ENCODE measurements around the gene USP7.
"Not testable (repeated sequence)": the region's sequence is repeated elsewhere in the genome, so short reads cannot be mapped to it uniquely, and the experiment has no call there.

The USP7 gene

GRCh38 chr16:8972843-8973586 is 9.3 kb upstream of the USP7 start:
- no peak for DNase-seq (ENCODE audit: low read depth in 1 of 2, low spot score in 1 of 2)

DNA sequence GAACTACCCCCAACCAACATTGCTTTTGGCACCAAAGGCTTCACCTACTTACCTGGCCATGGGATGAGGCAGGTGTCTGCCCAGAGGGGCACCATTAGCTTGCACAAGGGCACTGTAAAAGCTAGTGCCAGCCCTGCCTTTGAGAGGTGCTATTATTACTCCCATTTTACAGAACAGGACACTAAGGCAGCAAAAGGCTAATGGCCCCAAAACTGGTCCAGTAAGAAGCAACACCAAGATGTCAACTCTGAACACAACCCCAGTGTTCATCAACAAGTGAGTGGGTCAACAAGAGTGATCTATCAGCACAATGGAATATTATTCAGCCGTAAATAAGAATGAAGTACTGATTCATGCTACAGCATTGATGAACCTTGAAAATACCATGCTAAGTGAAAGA is 7.7 kb upstream of the USP7 start:
- DNase-seq (ENCODE audit: low read depth in 1 of 2, low spot score in 1 of 2): no peak

GRCh38 chr16:8969202-8969897 is 5.6 kb upstream of the USP7 start:
- not testable (repeated sequence) for DNase-seq (ENCODE audit: low read depth in 1 of 2, low spot score in 1 of 2)

GRCh38 chr16:8968054-8968453 is 4.3 kb upstream of the USP7 start:
- not testable (repeated sequence) for DNase-seq (ENCODE audit: low read depth in 1 of 2, low spot score in 1 of 2)

GRCh38 chr16:8967132-8967821 is 3.6 kb upstream of the USP7 start:
- DNase-seq (ENCODE audit: low read depth in 1 of 2, low spot score in 1 of 2): no peak

GRCh38 chr16:8966817-8967131 is 3.1 kb upstream of the USP7 start:
- DNase-seq (ENCODE audit: low read depth in 1 of 2, low spot score in 1 of 2): no peak

DNA sequence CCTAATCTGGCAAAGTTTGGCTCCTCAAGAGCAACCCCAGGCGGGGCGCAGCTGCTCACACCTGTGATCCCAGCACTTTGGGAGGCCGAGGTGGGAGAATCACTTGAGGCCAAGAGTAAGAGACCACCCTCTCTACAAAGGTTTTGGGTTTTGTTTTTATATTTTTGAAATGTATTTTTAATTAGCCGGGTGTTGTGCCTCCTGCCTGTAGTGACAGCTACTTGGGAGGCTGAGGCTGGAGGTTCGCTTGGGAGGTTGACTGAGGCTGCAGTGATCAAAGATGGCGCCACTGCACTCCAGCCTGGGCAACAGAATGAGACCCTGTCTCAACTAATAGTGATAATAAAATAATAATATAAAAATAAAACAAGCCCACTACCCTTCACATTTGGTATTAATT is 756 bp upstream of the USP7 start:
- DNase-seq (ENCODE audit: low read depth in 1 of 2, low spot score in 1 of 2): no peak

GRCh38 chr16:8963010-8963820 is 491 bp downstream of the USP7 start:
- no peak for DNase-seq (ENCODE audit: low read depth in 1 of 2, low spot score in 1 of 2)

GRCh38 chr16:8962393-8963009 is 1.2 kb downstream of the USP7 start:
- DNase-seq (ENCODE audit: low read depth in 1 of 2, low spot score in 1 of 2): peak; percentile 14 to 21

GRCh38 chr16:8961811-8962390 is 1.8 kb downstream of the USP7 start:
- no peak for DNase-seq (ENCODE audit: low read depth in 1 of 2, low spot score in 1 of 2)

GRCh38 chr16:8960788-8961109 is 3.0 kb downstream of the USP7 start:
- no peak for DNase-seq (ENCODE audit: low read depth in 1 of 2, low spot score in 1 of 2)

DNA sequence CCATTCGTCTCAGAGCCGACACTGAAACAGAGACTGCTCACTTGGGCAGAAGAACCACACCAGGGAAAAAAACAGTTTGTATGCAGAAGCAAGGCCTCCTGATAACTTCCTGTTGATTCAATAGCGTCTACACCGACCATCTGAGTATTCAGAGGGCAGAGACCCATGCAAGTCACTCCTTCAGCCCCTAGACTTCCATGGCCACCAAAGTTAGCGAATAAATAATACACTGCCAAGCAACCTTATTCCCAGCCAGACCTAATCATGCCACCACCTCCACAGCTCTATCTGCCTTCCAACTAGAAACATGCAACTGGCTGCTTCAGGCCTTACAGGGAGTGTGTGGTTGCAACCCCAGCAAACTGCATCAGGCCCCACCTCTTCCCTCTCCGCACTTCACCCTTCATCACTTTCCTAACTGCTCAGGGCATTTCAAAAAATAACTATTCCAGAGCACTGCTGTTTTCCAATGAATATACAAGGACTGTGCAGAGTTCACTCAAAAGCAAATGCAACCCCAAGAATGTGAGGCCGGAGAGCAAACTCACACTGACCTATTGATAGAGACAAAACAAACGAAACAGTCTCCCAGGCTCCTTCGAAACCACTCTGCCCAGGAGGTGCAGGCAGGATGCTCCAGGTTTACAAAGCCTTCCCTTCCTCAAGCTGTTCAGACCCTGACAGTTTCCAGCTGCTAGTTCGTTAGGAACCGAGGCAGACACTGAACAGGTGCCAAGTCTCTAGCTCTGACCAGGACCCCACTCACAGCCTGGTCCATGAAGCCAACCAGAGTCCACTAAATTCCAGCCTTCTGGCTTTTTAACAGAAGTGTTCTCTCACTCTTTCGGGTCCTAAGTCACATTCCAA is 3.6 kb downstream of the USP7 start:
- no peak for DNase-seq (ENCODE audit: low read depth in 1 of 2, low spot score in 1 of 2)

DNA sequence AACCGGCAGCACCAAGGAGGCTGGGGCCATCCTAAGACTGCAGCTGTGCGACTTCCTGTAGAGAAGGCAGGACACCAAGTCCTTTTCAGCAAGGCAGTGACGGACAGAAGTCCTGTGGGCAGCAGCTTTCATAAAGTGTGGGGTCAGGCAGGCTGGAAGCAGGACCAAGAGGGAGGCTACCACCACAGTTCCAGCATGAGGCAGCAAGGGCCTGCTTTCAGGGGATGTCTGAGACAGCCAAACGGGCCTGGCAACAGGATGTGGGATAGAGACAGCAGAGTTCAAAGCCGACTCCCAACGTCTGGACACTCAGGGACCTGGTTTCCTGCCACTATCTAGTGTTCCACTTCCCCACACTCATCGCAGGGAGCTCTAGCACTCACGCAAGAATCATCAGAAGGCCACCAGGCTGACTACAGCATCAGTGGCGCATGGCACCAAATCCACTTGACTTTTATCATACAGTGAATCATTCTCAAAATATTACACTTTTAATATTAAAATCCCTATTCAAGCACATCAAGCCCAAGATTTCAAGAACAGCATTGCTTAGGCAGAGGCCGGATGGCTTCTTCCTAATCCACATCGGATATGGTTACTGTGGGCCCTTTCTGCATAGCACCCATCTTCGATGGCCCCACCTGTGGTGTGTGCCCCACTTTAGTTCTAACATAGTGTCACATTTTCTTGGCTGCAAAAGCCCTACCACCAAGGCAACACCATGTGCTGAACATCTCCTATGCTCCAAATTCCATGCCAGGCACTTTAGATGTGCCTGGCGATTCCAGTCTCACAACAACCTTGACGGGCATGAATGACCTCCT is 5.2 kb downstream of the USP7 start:
- no peak for DNase-seq (ENCODE audit: low read depth in 1 of 2, low spot score in 1 of 2)

DNA sequence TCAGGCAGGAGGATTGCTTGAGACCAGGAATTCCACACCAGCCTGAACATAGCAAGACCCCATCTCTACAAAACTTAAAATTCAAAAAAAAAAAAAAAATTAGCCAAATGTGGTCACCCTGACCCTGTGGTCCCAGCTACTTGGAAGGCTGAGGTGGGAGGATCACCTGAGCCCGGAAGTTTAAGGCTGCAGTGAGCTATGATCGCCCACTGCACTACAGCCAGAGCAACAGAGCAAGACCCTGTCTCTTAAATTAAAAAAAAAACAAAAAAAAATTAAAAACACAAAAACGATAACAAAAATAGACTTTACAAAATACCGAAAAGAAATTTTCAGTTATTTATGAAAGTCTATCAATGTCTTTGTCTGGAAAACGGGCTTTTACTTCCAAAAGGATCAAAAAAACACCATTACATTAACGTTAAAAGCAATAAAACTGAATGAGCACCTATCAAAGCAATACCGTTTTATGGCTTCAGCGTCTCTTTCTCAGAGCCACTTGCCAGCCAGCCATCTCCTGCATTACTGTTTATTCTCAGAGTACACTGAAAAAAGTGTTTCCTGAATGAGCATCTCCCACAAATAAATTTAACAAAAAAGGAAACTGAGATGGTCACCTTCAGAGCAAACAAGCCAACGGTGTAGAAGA is 6.1 kb downstream of the USP7 start:
- no peak for DNase-seq (ENCODE audit: low read depth in 1 of 2, low spot score in 1 of 2)

DNA sequence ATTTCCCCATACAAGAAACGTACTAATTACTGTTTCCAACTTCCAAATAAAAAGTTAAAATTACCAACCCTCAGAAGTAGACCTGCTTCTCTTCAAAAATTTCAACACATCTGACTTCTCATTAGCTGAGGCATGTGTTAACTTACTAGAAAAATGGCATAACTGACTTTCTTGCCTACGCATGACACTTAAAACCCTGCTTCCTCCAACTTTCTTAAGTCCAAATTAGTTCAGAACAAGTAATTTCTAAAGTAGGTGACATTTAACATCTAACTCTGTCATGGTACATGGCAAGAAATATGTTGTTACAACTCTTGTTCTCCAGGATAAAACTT is 6.7 kb downstream of the USP7 start:
- DNase-seq (ENCODE audit: low read depth in 1 of 2, low spot score in 1 of 2): no peak

DNA sequence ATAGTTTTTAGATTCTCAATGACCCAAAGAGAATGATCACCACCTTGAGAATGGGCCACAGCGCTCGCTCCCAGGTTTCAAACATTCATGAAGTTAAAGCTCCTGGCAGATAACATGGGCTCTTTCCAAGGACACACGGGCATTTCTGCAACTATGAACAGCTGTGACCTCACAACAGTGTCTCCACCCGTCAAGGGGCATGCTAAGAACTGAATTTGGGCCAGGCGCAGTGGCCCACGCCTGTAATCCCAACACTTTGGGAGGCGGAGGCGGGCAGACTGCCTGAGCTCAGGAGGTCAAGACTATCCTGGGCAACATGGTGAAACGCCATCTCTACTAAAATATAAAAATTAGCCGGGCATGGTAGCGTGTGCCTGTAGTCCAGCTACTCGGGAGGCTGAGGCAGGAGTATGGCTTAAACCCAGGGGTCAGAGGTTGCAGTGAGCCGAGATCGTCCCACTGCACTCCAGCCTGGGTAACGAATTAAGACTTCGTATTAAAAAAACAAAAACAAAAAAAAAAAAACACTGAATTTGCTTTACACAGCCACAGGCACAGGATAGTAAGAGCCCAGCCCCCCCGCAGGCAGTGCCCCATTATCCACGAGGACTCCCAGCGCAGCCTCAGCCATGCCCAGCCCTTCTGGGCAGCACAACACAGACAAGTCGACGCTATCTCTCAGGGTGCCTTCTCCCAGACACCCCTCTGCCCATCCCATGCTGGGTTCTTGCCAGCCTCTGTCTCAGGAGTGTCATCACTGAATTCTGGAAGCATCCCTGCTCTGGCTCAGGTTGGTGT is 7.2 kb downstream of the USP7 start:
- DNase-seq (ENCODE audit: low read depth in 1 of 2, low spot score in 1 of 2): no peak

GRCh38 chr16:8955828-8956227 is 7.9 kb downstream of the USP7 start:
- DNase-seq (ENCODE audit: low read depth in 1 of 2, low spot score in 1 of 2): no peak

DNA sequence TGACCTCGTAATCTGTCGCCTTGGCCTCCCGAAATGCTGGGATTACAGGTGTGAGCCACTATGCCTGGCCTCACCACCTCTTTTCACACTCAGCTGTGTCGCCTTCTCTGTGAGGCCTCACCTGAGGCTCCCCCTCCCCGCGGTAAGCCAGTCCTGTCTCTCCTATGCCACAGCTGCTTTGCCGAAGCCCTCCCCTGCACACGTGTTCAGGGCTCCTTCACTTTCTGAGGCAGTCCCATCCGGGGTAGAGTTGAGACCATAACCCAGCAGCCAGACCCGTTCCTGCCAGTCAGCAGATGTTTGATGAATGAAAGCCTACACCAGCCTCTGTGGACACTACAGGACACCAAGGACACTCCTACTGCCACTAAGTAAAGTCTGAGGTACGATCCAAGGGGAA is 10.6 kb downstream of the USP7 start:
- DNase-seq (ENCODE audit: low read depth in 1 of 2, low spot score in 1 of 2): no peak
